B cell (primary cell): ENCODE measurements around the gene MGMT. TPM values are rescaled to one million over a fixed set of nuclear protein-coding genes. Genes with fewer than 3 reads are reported as not detected.

ENCODE experiments used
- ATAC-seq: fragments of 200-7000 bp; cut with Tn5 transposase; one replicate; pipeline ENCODE4 v1.10.0; 2021; ENCODE audit warnings: low read depth, mild to moderate bottlenecking, moderate number of reproducible peaks, moderate library complexity
- CTCF ChIA-PET: fragments of 350-600 bp; sonication (Branson Sonifier 250); formaldehyde crosslinking; loops from one replicate; lab custom pipeline; 2021; ENCODE audit warnings: antibody characterized with exemption, inconsistent platforms; lab: Charles Lee
- POLR2A ChIA-PET: fragments of 350-600 bp; sonication (Branson Sonifier 250); formaldehyde crosslinking; loops from one replicate; lab custom pipeline; 2021; ENCODE audit warnings: antibody characterized with exemption; lab: Charles Lee
- DNase-seq: peaks from one replicate; pipeline ENCODE4 v3.0.0; 2013
- H2AFZ ChIP-seq: 2 replicates; pipeline ENCODE4 v1.6.1; 2012; ENCODE audit warnings: mild to moderate bottlenecking, low read depth, low read length; ENCODE audit not compliant: insufficient read depth, poor library complexity, severe bottlenecking
- H3K27ac ChIP-seq, 2 donors: 1 replicate in 1 of 2; 2 replicates in 1 of 2; pipeline ENCODE4 v1.5.1; 2012 to 2013; ENCODE audit warnings: low read length in 2 of 2, mild to moderate bottlenecking in 2 of 2, moderate library complexity in 1 of 2
- H3K27me3 ChIP-seq, 4 experiments: fragments of 200-600 bp in 1 of 4; sonication (generic) in 1 of 4; replicated peaks in 1 of 4; 1 replicate in 2 of 4; 2 replicates in 2 of 4; pipeline versions ENCODE4 v1.6.1 to v1.7.0; 2013 to 2016; ENCODE audit warnings: low read length in 3 of 4, mild to moderate bottlenecking in 2 of 4, mixed read lengths in 1 of 4, moderate library complexity in 1 of 4; ENCODE audit not compliant: insufficient read depth in 4 of 4, control insufficient read depth in 3 of 4; ENCODE audit errors: control extremely low read depth in 1 of 4
- H3K36me3 ChIP-seq, 2 experiments: replicated peaks in 1 of 2; 1 replicate in 1 of 2; 2 replicates in 1 of 2; pipeline versions ENCODE4 v1.6.1 to v1.7.1; 2013; ENCODE audit warnings: low read length in 1 of 2; ENCODE audit not compliant: insufficient read depth in 2 of 2, control insufficient read depth in 1 of 2; ENCODE audit errors: control extremely low read depth in 1 of 2, extremely low read depth in 1 of 2
- H3K4me1 ChIP-seq, 2 donors: fragments of 200-600 bp in 1 of 2; sonication (generic) in 1 of 2; 1 replicate in 1 of 2; 2 replicates in 1 of 2; pipeline versions ENCODE4 v1.5.1 to v1.6.1; 2013 to 2017; ENCODE audit warnings: low read length in 2 of 2; ENCODE audit not compliant: control insufficient read depth in 2 of 2, insufficient read depth in 2 of 2
- H3K4me2 ChIP-seq: replicated peaks from 2 replicates; pipeline ENCODE3; 2012; ENCODE audit warnings: mild to moderate bottlenecking, low read depth, low read length; ENCODE audit not compliant: poor library complexity, severe bottlenecking
- H3K4me3 ChIP-seq, 5 experiments: fragments of 200-600 bp in 1 of 5; sonication (generic) in 1 of 5; 1 replicate in 3 of 5; 2 replicates in 2 of 5; pipeline versions ENCODE4 v1.5.1 to v1.7.0; 2011 to 2016; ENCODE audit warnings: low read length in 4 of 5, mild to moderate bottlenecking in 4 of 5, low read depth in 2 of 5, control low read depth in 1 of 5, moderate library complexity in 1 of 5; ENCODE audit not compliant: insufficient read depth in 1 of 5; ENCODE audit errors: control extremely low read depth in 1 of 5, extremely low read depth in 1 of 5
- H3K79me2 ChIP-seq: fragments of 200-600 bp; sonication (generic); one replicate; pipeline ENCODE4 v1.6.0; 2016; ENCODE audit warnings: low read length; ENCODE audit not compliant: control insufficient read depth, insufficient read depth
- H3K9ac ChIP-seq: fragments of 200-600 bp; sonication (generic); 2 replicates; pipeline ENCODE4 v1.6.1; 2017; ENCODE audit warnings: mild to moderate bottlenecking, low read length, moderate library complexity
- H3K9me3 ChIP-seq, 3 donors: one replicate each; pipeline versions ENCODE4 v1.6.1 to v1.7.1; 2013; ENCODE audit warnings: low read length in 2 of 3; ENCODE audit not compliant: control insufficient read depth in 2 of 3, insufficient read depth in 1 of 3; ENCODE audit errors: control extremely low read depth in 1 of 3
- H4K20me1 ChIP-seq: 2 replicates; pipeline ENCODE4 v1.6.0; 2012; ENCODE audit warnings: mild to moderate bottlenecking, low read length; ENCODE audit not compliant: insufficient read depth, control insufficient read depth, poor library complexity, severe bottlenecking
- H3K27ac Mint-ChIP-seq: one replicate; pipeline ENCODE4 v1.8.0; 2021; ENCODE audit warnings: mixed read lengths
- H3K27me3 Mint-ChIP-seq: one replicate; pipeline ENCODE4 v1.8.0; 2021; ENCODE audit warnings: mixed read lengths
- H3K4me1 Mint-ChIP-seq: one replicate; pipeline ENCODE4 v1.8.0; 2021; ENCODE audit warnings: mixed read lengths
- H3K4me3 Mint-ChIP-seq: one replicate; pipeline ENCODE4 v1.8.0; 2021; ENCODE audit warnings: mixed read lengths
- H3K9me3 Mint-ChIP-seq: one replicate; pipeline ENCODE4 v1.8.0; 2022; ENCODE audit warnings: mixed read lengths; ENCODE audit not compliant: insufficient read depth
- EZH2 ChIP-seq: IDR thresholded peaks from 2 replicates; pipeline ENCODE4 v1.6.1; 2012; ENCODE audit warnings: borderline replicate concordance, low read depth, mild to moderate bottlenecking, moderate library complexity, low read length; ENCODE audit not compliant: insufficient read depth, poor library complexity, severe bottlenecking
- WGBS: methylation state at CpG from one replicate; pipeline ENCODE4 v1.1.5; 2013; ENCODE audit warnings: missing lambda C conversion rate; ENCODE audit not compliant: insufficient coverage; 5-methylcytosine and 5-hydroxymethylcytosine counted together
- intact Hi-C: fragments of 100-400 bp; cut with micrococcal nuclease; formaldehyde crosslinking; loops from one replicate; pipeline ENCODE4 v1.10.0; 2022
- polyA plus RNA-seq: library from polyadenylated mRNA; depleted of rRNA; stranded (reverse); fragments of >200 nt; gene quantifications from 2 replicates; pipeline ENCODE4 v1.2.3, GENCODE V29; 2012
- total RNA-seq, 2 donors: library from RNA; stranded (reverse); fragments of 120-200 nt in 1 of 2; gene quantifications; 1 replicate in 1 of 2; 2 replicates in 1 of 2; pipeline versions ENCODE4 v1.2.3 to v1.2.4, GENCODE V29; 2013 to 2022
- TF ChIP-seq, protein P1 (sequence below): fragments of 200-600 bp; IDR thresholded peaks from one replicate; pipeline ENCODE4 v1.8.0; 2022; ENCODE audit warnings: antibody characterized with exemption, mild to moderate bottlenecking

The MGMT gene
- total and polyA plus RNA-seq, 2 donors (not counting 1 experiment from before 2014, with no cell fraction given): 16.6 to 87.7 TPM

DNA sequence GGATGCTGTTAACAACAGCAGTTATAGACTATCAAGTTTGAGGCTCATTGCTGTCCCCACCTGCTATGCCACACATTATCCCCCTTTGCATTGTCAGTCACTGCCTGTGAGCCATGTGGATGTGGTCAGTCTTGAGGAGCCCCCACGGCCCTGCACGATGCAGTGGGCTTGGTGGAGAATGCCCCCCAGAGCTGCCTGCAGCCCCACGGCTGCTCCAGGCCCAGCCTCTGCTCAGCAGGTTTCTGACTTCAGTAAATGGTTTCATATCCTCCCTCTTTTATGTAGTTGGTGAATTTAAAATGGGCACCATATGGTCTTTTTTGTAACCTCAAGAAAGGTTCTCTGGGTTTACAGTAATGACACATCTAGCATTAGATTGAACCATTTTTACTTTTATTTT, 332.9 kb downstream of the MGMT start:
- Mint-ChIP-seq H3K27me3 (peaks cover 3% of the 10 kb centered on the region), H3K4me3 (no peak overlapping the region), H3K27ac (no peak overlapping the region), H3K9me3 (peaks cover 17% of the 10 kb centered on the region), H3K4me1 (no peaks in the 10 kb centered on the region)
- Histone ChIP-seq H3K4me3 (no peak overlapping the region), H3K9ac (no peak overlapping the region), H3K9me3 (peaks cover 1 to 21% (median 10%) of the 10 kb centered on the region in 3 donors), H3K27ac (no peak overlapping the region), H3K27me3 (no peaks in the 10 kb centered on the region), H3K79me2 (no peaks in the 10 kb centered on the region), H4K20me1 (no peaks in the 10 kb centered on the region), H2AFZ (no peak overlapping the region), H3K4me1 (no peaks in the 10 kb centered on the region), H3K4me2 (no peak overlapping the region), H3K36me3 (no peaks in the 10 kb centered on the region)
- WGBS: no CpG with 5 or more reads among the region's 3 CpGs
- ChIA-PET CTCF (no interaction called here), POLR2A (no interaction called here)
- intact Hi-C loops: no loop called here
- DNase-seq: no peak
- ATAC-seq: no peak
- TF ChIP-seq, protein P1, sequence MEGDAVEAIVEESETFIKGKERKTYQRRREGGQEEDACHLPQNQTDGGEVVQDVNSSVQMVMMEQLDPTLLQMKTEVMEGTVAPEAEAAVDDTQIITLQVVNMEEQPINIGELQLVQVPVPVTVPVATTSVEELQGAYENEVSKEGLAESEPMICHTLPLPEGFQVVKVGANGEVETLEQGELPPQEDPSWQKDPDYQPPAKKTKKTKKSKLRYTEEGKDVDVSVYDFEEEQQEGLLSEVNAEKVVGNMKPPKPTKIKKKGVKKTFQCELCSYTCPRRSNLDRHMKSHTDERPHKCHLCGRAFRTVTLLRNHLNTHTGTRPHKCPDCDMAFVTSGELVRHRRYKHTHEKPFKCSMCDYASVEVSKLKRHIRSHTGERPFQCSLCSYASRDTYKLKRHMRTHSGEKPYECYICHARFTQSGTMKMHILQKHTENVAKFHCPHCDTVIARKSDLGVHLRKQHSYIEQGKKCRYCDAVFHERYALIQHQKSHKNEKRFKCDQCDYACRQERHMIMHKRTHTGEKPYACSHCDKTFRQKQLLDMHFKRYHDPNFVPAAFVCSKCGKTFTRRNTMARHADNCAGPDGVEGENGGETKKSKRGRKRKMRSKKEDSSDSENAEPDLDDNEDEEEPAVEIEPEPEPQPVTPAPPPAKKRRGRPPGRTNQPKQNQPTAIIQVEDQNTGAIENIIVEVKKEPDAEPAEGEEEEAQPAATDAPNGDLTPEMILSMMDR: no peak
- no peak for TF ChIP-seq EZH2

DNA sequence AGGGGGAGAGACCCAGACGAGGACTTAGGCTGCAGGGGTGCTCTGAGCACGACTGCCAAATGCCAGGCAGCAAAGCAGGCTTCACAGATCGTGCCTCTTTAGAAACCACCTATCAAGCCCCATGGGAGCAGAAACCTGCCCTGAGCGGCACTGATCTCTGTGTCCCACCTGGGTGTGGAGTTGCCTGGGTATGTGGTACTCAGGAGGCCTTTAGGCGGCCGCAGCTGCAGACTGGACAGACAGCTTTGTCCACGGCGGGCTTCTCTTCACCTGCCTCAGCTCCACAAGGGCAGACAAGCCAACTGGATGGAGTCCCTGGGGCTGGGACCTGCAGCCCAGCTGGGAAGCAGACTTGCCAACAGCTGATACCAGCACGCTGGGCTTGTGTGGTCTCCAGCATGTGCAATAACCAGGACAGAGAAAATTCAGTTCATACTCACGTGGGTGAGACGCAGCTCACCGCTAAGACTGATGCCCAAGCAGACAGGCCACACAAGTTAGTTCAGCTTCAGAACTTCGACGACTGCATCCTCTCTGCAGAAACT, 333.8 kb downstream of the MGMT start:
- H3K9me3 Mint-ChIP-seq: peaks cover 20% of the 10 kb centered on the region
- H3K4me3 ChIP-seq: no peak overlapping the region
- no peak for ATAC-seq

More for the DNA sequence above, 333.8 kb downstream of the MGMT start:
- Mint-ChIP-seq H3K27ac (no peak overlapping the region), H3K4me1 (no peaks in the 10 kb centered on the region), H3K4me3 (no peak overlapping the region), H3K27me3 (peaks cover 3% of the 10 kb centered on the region)
- H2AFZ ChIP-seq: no peak overlapping the region
- H3K79me2 ChIP-seq: no peaks in the 10 kb centered on the region
- H3K9ac ChIP-seq: no peak overlapping the region
- TF ChIP-seq, protein P1: no peak
- no peaks in the 10 kb centered on the region for H3K36me3 ChIP-seq
- DNase-seq: no peak
- CTCF ChIA-PET: no interaction called here
- H3K4me1 ChIP-seq: no peaks in the 10 kb centered on the region
- intact Hi-C loops: no loop called here
- H3K9me3 ChIP-seq: peaks cover 1 to 23% (median 11%) of the 10 kb centered on the region in 3 donors
- H4K20me1 ChIP-seq: no peaks in the 10 kb centered on the region
- H3K4me2 ChIP-seq: no peak overlapping the region
- no peaks in the 10 kb centered on the region for H3K27me3 ChIP-seq
- H3K27ac ChIP-seq: no peak overlapping the region
- 93% methylated on average over 14 of the region's 14 CpGs for WGBS
- POLR2A ChIA-PET: no interaction called here
